Endothelial cell of umbilical vein (primary cell): ENCODE results near the gene TMIGD3. TPM values are rescaled to one million over a fixed set of nuclear protein-coding genes. Genes with fewer than 3 reads are reported as not detected.

ENCODE experiments used
- BruUV-seq: library from RNA; stranded (reverse); fragments of 400-500 nt; replicated peaks from 2 replicates; lab custom pipeline; 2021; lab: Mats Ljungman, UMichigan
- CTCF ChIA-PET: fragments of 300-600, 350-600 bp; sonication (Branson Sonifier 250); formaldehyde crosslinking; loops from one replicate; lab custom pipeline; 2021; ENCODE audit warnings: antibody characterized with exemption, inconsistent platforms; lab: Charles Lee
- POLR2A ChIA-PET: fragments of 300-600, 350-600 bp; sonication (Branson Sonifier 250); formaldehyde crosslinking; loops from one replicate; lab custom pipeline; 2021; ENCODE audit warnings: antibody characterized with exemption, inconsistent platforms; lab: Charles Lee
- DNase-seq: peaks from one replicate; pipeline ENCODE4 v3.0.0-alpha.2; 2011; ENCODE audit warnings: low read depth, low spot score
- FAIRE-seq: peaks from 2 replicates; lab custom pipeline; 2011; peaks lifted over from hg19 to GRCh38; lab: Jason Lieb, UNC
- H2AFZ ChIP-seq: 2 replicates; pipeline ENCODE4 v1.6.0; 2012; ENCODE audit warnings: low read depth, low read length, control low read depth, inconsistent platforms
- H3K27ac ChIP-seq: 2 replicates; pipeline ENCODE4 v1.5.1; 2011; ENCODE audit warnings: low read depth, mild to moderate bottlenecking, control low read depth, low read length, moderate library complexity; ENCODE audit not compliant: insufficient read depth
- H3K27me3 ChIP-seq, 2 experiments: 2 replicates each; pipeline versions ENCODE4 v1.6.0 to v1.6.1; 2011; ENCODE audit warnings: low read length in 2 of 2, mixed read lengths in 1 of 2; ENCODE audit not compliant: control insufficient read depth in 2 of 2, insufficient read depth in 2 of 2
- H3K36me3 ChIP-seq, 2 experiments: 2 replicates in 1 of 2; 3 replicates in 1 of 2; pipeline ENCODE4 v1.5.1; 2011; ENCODE audit warnings: low read length in 2 of 2, mild to moderate bottlenecking in 1 of 2, moderate library complexity in 1 of 2; ENCODE audit not compliant: control insufficient read depth in 2 of 2, insufficient read depth in 2 of 2; ENCODE audit errors: extremely low read depth in 1 of 2
- H3K4me1 ChIP-seq: 3 replicates; pipeline ENCODE4 v1.5.1; 2011; ENCODE audit warnings: mild to moderate bottlenecking, low read length; ENCODE audit not compliant: control insufficient read depth, insufficient read depth; ENCODE audit errors: extremely low read depth
- H3K4me2 ChIP-seq: 2 replicates; pipeline ENCODE4 v1.6.1; 2011; ENCODE audit warnings: low read length, control low read depth, mixed read lengths; ENCODE audit not compliant: insufficient read depth
- H3K4me3 ChIP-seq, 3 experiments: fragments of 200-600 bp in 1 of 3; sonication (generic), shearing (Covaris generic) in 1 of 3; replicated peaks in 1 of 3; 2 replicates each; pipeline ENCODE4 v1.5.1; 2011 to 2016; ENCODE audit warnings: control low read depth in 3 of 3, low read length in 3 of 3, mild to moderate bottlenecking in 2 of 3, inconsistent platforms in 1 of 3, low read depth in 1 of 3, moderate library complexity in 1 of 3; ENCODE audit not compliant: insufficient read depth in 1 of 3
- H3K79me2 ChIP-seq: 2 replicates; pipeline ENCODE4 v1.6.0; 2012; ENCODE audit warnings: low read length, inconsistent platforms; ENCODE audit not compliant: control insufficient read depth, insufficient read depth
- H3K9ac ChIP-seq: replicated peaks from 2 replicates; pipeline ENCODE3; 2011; ENCODE audit warnings: low read length, control low read depth; ENCODE audit not compliant: insufficient read depth; ENCODE audit errors: extremely low read depth
- H3K9me1 ChIP-seq: replicated peaks from 3 replicates; pipeline ENCODE4 v1.6.0; 2011; ENCODE audit warnings: mild to moderate bottlenecking, low read length; ENCODE audit not compliant: control insufficient read depth, insufficient read depth; ENCODE audit errors: extremely low read depth
- H3K9me3 ChIP-seq: replicated peaks from 2 replicates; pipeline ENCODE4 v1.5.1; 2012; ENCODE audit warnings: low read length, inconsistent platforms; ENCODE audit not compliant: control insufficient read depth, insufficient read depth
- H4K20me1 ChIP-seq: replicated peaks from 2 replicates; pipeline ENCODE3; 2011; ENCODE audit warnings: mild to moderate bottlenecking, low read length; ENCODE audit not compliant: control insufficient read depth, insufficient read depth; ENCODE audit errors: extremely low read depth
- EZH2 ChIP-seq: IDR thresholded peaks from 2 replicates; pipeline ENCODE4 v1.6.1; 2012; ENCODE audit warnings: borderline replicate concordance, low read depth, mild to moderate bottlenecking, moderate library complexity, low read length, inconsistent platforms; ENCODE audit not compliant: severe bottlenecking
- FOS ChIP-seq: IDR thresholded peaks from 2 replicates; pipeline ENCODE4 v1.6.1; 2011; ENCODE audit warnings: mild to moderate bottlenecking, low read length, moderate library complexity, borderline replicate concordance; ENCODE audit not compliant: insufficient read depth
- GATA2 ChIP-seq: IDR thresholded peaks from 2 replicates; pipeline ENCODE4 v1.7.0; 2011; ENCODE audit warnings: low read depth, mild to moderate bottlenecking, moderate library complexity, mixed read lengths, low read length; ENCODE audit not compliant: insufficient read length, insufficient read depth
- JUN ChIP-seq: IDR thresholded peaks from 2 replicates; pipeline ENCODE4 v1.6.1; 2011; ENCODE audit warnings: borderline replicate concordance, low read depth; ENCODE audit not compliant: insufficient read length, insufficient read depth
- MYC ChIP-seq: IDR thresholded peaks from one replicate; pipeline ENCODE4 v1.6.1; 2011; ENCODE audit warnings: mild to moderate bottlenecking, low read depth, low read length
- POLR2A ChIP-seq: IDR thresholded peaks from 2 replicates; pipeline ENCODE4 v1.6.1; 2012; ENCODE audit warnings: low read depth, mild to moderate bottlenecking, control low read depth, low read length
- POLR2AphosphoS5 ChIP-seq: IDR thresholded peaks from 2 replicates; pipeline ENCODE4 v1.6.1; 2012; ENCODE audit warnings: low read depth, mild to moderate bottlenecking, control low read depth, low read length, moderate library complexity; ENCODE audit not compliant: insufficient read depth
- dilution Hi-C: fragments of 300-500 bp; cut with MboI; formaldehyde crosslinking; loops from one replicate; pipeline ENCODE4 v1.15.0; 2019; ENCODE audit warnings: low sequenced_read_pairs; ENCODE audit not compliant: extremely low pct_ligation_motif_present
- intact Hi-C: fragments of 100-400 bp; cut with micrococcal nuclease; formaldehyde crosslinking; loops from one replicate; pipeline ENCODE4 v1.10.0; 2022
- polyA plus RNA-seq, 4 experiments: library from polyadenylated mRNA; depleted of rRNA in 3 of 4; stranded (reverse) in 3 of 4; unstranded in 1 of 4; fragments of >200 nt; gene quantifications; 2 replicates each; pipeline versions ENCODE4 v1.2.1 to v1.2.3, GENCODE V29; 2011 to 2012; ENCODE audit warnings: missing spikeins in 1 of 4
- total RNA-seq: library from RNA; stranded (reverse); gene quantifications from 2 replicates; pipeline ENCODE4 v1.2.3, GENCODE V29; 2021
- TF ChIP-seq, protein P1 (sequence below): IDR thresholded peaks from 2 replicates; pipeline ENCODE4 v1.6.1; 2011; ENCODE audit not compliant: insufficient read depth, insufficient read length
- TF ChIP-seq, protein P2 (sequence below), 2 donors: IDR thresholded peaks; 1 replicate in 1 of 2; 2 replicates in 1 of 2; pipeline ENCODE4 v1.5.1; 2011; ENCODE audit warnings: low read length in 2 of 2, mild to moderate bottlenecking in 2 of 2, moderate library complexity in 2 of 2, control low read depth in 1 of 2, inconsistent platforms in 1 of 2, low read depth in 1 of 2; ENCODE audit not compliant: insufficient read depth in 1 of 2; ENCODE audit errors: extremely low read depth in 1 of 2

The TMIGD3 gene
- total and polyA plus RNA-seq, 2 donors (not counting 3 experiments of a cell fraction or from before 2014, with no cell fraction given) = 0.07 to 0.49 TPM

DNA sequence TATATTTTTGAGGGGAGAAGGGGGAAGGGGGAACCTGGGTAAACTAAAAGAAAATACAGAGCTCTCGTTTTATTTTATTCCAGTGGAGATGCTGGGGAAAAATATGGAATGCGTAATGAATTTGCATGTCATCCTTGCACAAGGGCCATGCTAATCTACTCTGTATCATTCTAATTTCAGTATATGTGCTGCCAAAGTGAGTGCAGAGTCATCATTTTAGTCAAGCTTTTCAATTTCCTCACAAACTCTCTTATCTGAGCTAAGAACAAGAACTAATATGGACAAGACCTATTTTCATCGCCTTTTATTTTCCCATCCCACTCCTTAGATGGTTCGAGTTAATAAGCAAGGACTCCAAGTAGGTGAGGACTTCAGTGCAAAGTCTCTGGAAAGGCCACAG is 13.2 kb downstream of the TMIGD3 start:
- TF ChIP-seq, protein P1, sequence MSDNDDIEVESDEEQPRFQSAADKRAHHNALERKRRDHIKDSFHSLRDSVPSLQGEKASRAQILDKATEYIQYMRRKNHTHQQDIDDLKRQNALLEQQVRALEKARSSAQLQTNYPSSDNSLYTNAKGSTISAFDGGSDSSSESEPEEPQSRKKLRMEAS = no peak
- no peak for TF ChIP-seq FOS
- Histone ChIP-seq H3K4me3 (no peak overlapping the region), H3K9me1 (no peaks in the 10 kb centered on the region), H3K36me3 (no peaks in the 10 kb centered on the region), H4K20me1 (no peaks in the 10 kb centered on the region), H3K27ac (no peak overlapping the region), H3K4me1 (no peaks in the 10 kb centered on the region), H2AFZ (no peak overlapping the region), H3K27me3 (peaks cover 18 to 20% of the 10 kb centered on the region in 2 experiments), H3K4me2 (no peak overlapping the region), H3K9me3 (no peaks in the 10 kb centered on the region), H3K9ac (no peak overlapping the region), H3K79me2 (no peaks in the 10 kb centered on the region)
- POLR2A ChIA-PET = no interaction called here
- intact Hi-C loops (no loop called here), dilution Hi-C loops (no loop called here)
- no peak for FAIRE-seq
- CTCF ChIA-PET = interaction anchor here (1.0 to 2.2 kb wide), 6 partner anchors 8 to 257 kb away, joined by 3 to 11 read pairs (median 4); no protein-coding TSS in a partner anchor
- no peak for DNase-seq
- no TSS peak for BruUV-seq

DNA sequence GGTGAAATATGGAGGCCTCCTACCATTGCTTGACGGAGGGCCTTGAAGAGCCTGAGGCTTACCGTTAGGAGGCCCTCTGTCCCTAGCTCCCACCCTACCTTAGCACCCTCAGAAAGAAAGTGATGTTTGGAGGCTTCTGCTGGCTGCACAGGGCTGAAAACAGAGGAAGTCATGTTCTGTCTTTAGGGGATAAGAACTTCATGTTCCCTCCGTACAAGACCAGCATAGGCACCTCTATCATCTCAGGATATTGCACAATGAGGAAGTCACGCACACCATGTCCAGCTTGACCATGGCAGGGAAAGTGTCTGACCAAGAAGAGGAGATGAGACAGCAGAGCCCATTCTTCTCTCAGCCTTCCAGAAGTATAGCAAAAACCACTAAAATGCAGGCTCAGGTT is 13.8 kb downstream of the TMIGD3 start:
- intact Hi-C loops = no loop called here

More for the DNA sequence above, 13.8 kb downstream of the TMIGD3 start:
- Histone ChIP-seq H3K9ac (no peak overlapping the region), H3K27me3 (peaks cover 16 to 18% of the 10 kb centered on the region in 2 experiments), H3K4me2 (no peak overlapping the region), H3K4me1 (no peaks in the 10 kb centered on the region), H4K20me1 (no peaks in the 10 kb centered on the region), H3K9me1 (no peaks in the 10 kb centered on the region), H3K36me3 (no peaks in the 10 kb centered on the region), H3K27ac (no peak overlapping the region), H3K9me3 (no peaks in the 10 kb centered on the region), H2AFZ (no peak overlapping the region), H3K4me3 (no peak overlapping the region), H3K79me2 (no peaks in the 10 kb centered on the region)
- CTCF ChIA-PET = interaction anchor here (1.0 to 2.2 kb wide), 4 partner anchors 7 to 19 kb away, joined by 3 to 11 read pairs (median 6); no protein-coding TSS in a partner anchor
- TF ChIP-seq MYC (no peak), POLR2AphosphoS5 (no peak), EZH2 (no peak), GATA2 (no peak), FOS (no peak), JUN (no peak), POLR2A (no peak)
- TF ChIP-seq, protein P1 = no peak
- TF ChIP-seq, protein P2, sequence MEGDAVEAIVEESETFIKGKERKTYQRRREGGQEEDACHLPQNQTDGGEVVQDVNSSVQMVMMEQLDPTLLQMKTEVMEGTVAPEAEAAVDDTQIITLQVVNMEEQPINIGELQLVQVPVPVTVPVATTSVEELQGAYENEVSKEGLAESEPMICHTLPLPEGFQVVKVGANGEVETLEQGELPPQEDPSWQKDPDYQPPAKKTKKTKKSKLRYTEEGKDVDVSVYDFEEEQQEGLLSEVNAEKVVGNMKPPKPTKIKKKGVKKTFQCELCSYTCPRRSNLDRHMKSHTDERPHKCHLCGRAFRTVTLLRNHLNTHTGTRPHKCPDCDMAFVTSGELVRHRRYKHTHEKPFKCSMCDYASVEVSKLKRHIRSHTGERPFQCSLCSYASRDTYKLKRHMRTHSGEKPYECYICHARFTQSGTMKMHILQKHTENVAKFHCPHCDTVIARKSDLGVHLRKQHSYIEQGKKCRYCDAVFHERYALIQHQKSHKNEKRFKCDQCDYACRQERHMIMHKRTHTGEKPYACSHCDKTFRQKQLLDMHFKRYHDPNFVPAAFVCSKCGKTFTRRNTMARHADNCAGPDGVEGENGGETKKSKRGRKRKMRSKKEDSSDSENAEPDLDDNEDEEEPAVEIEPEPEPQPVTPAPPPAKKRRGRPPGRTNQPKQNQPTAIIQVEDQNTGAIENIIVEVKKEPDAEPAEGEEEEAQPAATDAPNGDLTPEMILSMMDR (IDR thresholded peaks at IDR 0.05; ENCODE audit: extremely low read depth in 1 of 2, insufficient read depth in 1 of 2, low read depth in 1 of 2, low read length in 2 of 2) = no peak
- POLR2A ChIA-PET = no interaction called here
- DNase-seq (no peak), FAIRE-seq (no peak)
- BruUV-seq = no TSS peak
- dilution Hi-C loops = no loop called here
